Cardiac atrium fibroblast (primary cell): ENCODE data around the gene AGK. TPM values are rescaled to one million over a fixed set of nuclear protein-coding genes. Genes with fewer than 3 reads are reported as not detected.

Experiments used
- total RNA-seq: library from RNA; depleted of rRNA; stranded (reverse); fragments of >200 nt; gene quantifications from 2 replicates; pipeline ENCODE4 v1.2.3, GENCODE V29; 2015

The AGK gene
- 20.6 and 28.0 TPM in 2 replicates for total RNA-seq

DNA sequence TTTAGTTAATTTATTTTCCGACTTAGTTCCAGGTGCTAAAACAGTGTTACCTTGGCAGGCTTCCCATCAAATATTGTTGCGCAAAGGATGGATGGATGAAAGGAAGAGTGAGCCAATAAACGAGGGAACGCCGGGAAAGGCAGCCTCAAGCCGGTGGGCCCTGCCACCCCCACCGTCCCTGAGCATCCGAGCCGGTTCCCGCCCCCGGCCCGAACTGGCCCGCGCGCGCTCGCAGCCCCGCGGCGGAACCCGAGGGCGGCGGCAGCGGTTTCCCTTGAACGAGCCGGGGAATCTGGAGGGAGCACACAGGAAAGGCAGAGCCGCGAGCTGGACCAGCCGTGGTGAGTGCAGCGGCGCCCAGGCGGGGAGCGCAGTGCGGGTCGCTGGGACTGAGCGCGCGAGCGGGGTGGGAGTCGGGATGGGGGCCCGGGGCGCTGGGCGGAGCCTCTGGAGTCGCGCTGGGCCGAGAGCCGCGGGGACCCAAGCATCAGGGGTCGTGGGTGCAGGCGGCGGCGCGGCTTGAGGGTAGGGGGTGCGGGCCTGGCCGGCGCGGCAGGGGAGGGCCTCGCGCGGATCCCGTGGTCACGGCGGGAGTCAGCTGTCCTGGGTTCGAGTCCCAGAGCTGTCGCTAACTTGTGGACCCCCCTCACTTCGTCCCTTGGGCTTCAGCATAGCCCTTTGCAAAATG, at the start of gene AGK:
TSS of gene AGK (plus strand) at position 317 of the 688 bp plus-strand sequence. CDS start 4,057 bp downstream, outside the sequence.

GRCh38 chr7:141702047-141702567, 150.9 kb downstream of the AGK start, which contains the start of gene DENND11:
Gene DENND11 (minus strand): TSS chr7:141702166. CDS start chr7:141702153, 13 bp downstream.

Other genes with a start within 250 kb of the AGK start
- 3.8 and 4.4 TPM in 2 replicates for gene DENND11, start 150.8 kb downstream of the AGK start, total RNA-seq
- not detected in 2 replicates for gene WEE2, start 156.9 kb downstream of the AGK start, total RNA-seq
- 170 and 180 TPM in 2 replicates for gene SSBP1, start 186.9 kb downstream of the AGK start, total RNA-seq
- not detected in 2 replicates for gene TAS2R3, start 212.7 kb downstream of the AGK start, total RNA-seq
- under 0.01 and 0.16 TPM in 2 replicates for gene TAS2R4, start 225.3 kb downstream of the AGK start, total RNA-seq
- gene TAS2R5, start 238.8 kb downstream of the AGK start, total RNA-seq, result 0.16 and 2.7 TPM in 2 replicates